Measurements from ENCODE around the gene CTSC.

CTSC gene

GRCh38 chr11:88315015-88315414 lies 22.5 kb downstream of the CTSC start:
- no peak for DNase-seq

GRCh38 chr11:88313441-88313840 lies 24.1 kb downstream of the CTSC start:
- no peak for DNase-seq

GRCh38 chr11:88312628-88313027 lies 24.9 kb downstream of the CTSC start:
- no peak for DNase-seq

GRCh38 chr11:88310246-88310645 lies 27.3 kb downstream of the CTSC start:
- no peak for DNase-seq

GRCh38 chr11:88308576-88308975 lies 29.0 kb downstream of the CTSC start:
- DNase-seq = no peak

- no peak for DNase-seq
These were observed 29.6 kb downstream of the CTSC start for GRCh38 chr11:88307749-88308425.

- no peak for DNase-seq
These were observed 30.8 kb downstream of the CTSC start for GRCh38 chr11:88306785-88307184.

GRCh38 chr11:88305430-88305829 lies 32.1 kb downstream of the CTSC start:
- no peak for DNase-seq

- no peak for DNase-seq
These were observed 33.2 kb downstream of the CTSC start for GRCh38 chr11:88304352-88304751.

- DNase-seq = no peak
These were observed 34.5 kb downstream of the CTSC start for GRCh38 chr11:88303037-88303436.

GRCh38 chr11:88301488-88302140 lies 35.9 kb downstream of the CTSC start:
- no peak for DNase-seq

- DNase-seq = no peak
These were observed 36.5 kb downstream of the CTSC start for GRCh38 chr11:88300888-88301487.

GRCh38 chr11:88297863-88298262 lies 39.7 kb downstream of the CTSC start:
- DNase-seq = no peak

GRCh38 chr11:88297421-88297820 lies 40.1 kb downstream of the CTSC start:
- no peak for DNase-seq

GRCh38 chr11:88295028-88295427 lies 42.5 kb downstream of the CTSC start:
- no peak for DNase-seq

GRCh38 chr11:88293931-88294330 lies 43.6 kb downstream of the CTSC start:
- no peak for DNase-seq

GRCh38 chr11:88292171-88292843 lies 45.2 kb downstream of the CTSC start:
- DNase-seq = no peak

- no peak for DNase-seq
These were observed 49.0 kb downstream of the CTSC start for GRCh38 chr11:88288560-88288959.

- DNase-seq = no peak
These were observed 53.0 kb downstream of the CTSC start for GRCh38 chr11:88284336-88285050.

GRCh38 chr11:88282747-88283515 lies 54.6 kb downstream of the CTSC start:
- DNase-seq = no peak

- DNase-seq = no peak
These were observed 56.2 kb downstream of the CTSC start for GRCh38 chr11:88281317-88281712.

GRCh38 chr11:88280673-88281316 lies 56.7 kb downstream of the CTSC start:
- no peak for DNase-seq

All from DMS79 (cell line).